Glomerular endothelial cell (primary cell): ENCODE measurements around the gene THBS1. TPM values are rescaled to one million over a fixed set of nuclear protein-coding genes. Genes with fewer than 3 reads are reported as not detected.

Experiments
- DNase-seq: peaks from one replicate; pipeline ENCODE4 v3.0.0-alpha.2; 2011; ENCODE audit warnings: low read depth, low spot score; ENCODE audit errors: extremely low read depth
- total RNA-seq: library from RNA; depleted of rRNA; stranded (reverse); fragments of >200 nt; gene quantifications from 2 replicates; pipeline ENCODE4 v1.2.3, GENCODE V29; 2015

THBS1 gene
- 2,289 and 4,309 TPM in 2 replicates for total RNA-seq

- peak; percentile 42 for DNase-seq
Observed at GRCh38 chr15:39580485-39581241, at the start of gene THBS1. THBS1 (plus strand) TSS chr15:39581079; CDS start chr15:39581858, 779 bp downstream.

GRCh38 chr15:39534996-39535395, 45.9 kb upstream of the THBS1 start:
- no peak for DNase-seq

- no peak for DNase-seq
Observed at GRCh38 chr15:39535466-39535865, 45.4 kb upstream of the THBS1 start.

- DNase-seq, result no peak
Observed at GRCh38 chr15:39538936-39539335, 41.9 kb upstream of the THBS1 start.

GRCh38 chr15:39539466-39539865, 41.4 kb upstream of the THBS1 start:
- DNase-seq, result no peak

- no peak for DNase-seq
Observed at GRCh38 chr15:39539973-39540558, 40.8 kb upstream of the THBS1 start.

GRCh38 chr15:39542385-39543065, 38.4 kb upstream of the THBS1 start:
- DNase-seq, result no peak

GRCh38 chr15:39543651-39544050, 37.2 kb upstream of the THBS1 start:
- DNase-seq, result no peak

GRCh38 chr15:39546842-39547241, 34.0 kb upstream of the THBS1 start:
- no peak for DNase-seq

- no peak for DNase-seq
Observed at GRCh38 chr15:39548561-39548960, 32.3 kb upstream of the THBS1 start.

GRCh38 chr15:39549912-39550311, 31.0 kb upstream of the THBS1 start:
- DNase-seq, result no peak

- no peak for DNase-seq
Observed at GRCh38 chr15:39551476-39551875, 29.4 kb upstream of the THBS1 start.

GRCh38 chr15:39552556-39552955, 28.3 kb upstream of the THBS1 start:
- no peak for DNase-seq

- DNase-seq, result no peak
Observed at GRCh38 chr15:39553947-39554693, 26.8 kb upstream of the THBS1 start.

GRCh38 chr15:39554746-39555387, 26.0 kb upstream of the THBS1 start:
- no peak for DNase-seq

- DNase-seq, result no peak
Observed at GRCh38 chr15:39555885-39556284, 25.0 kb upstream of the THBS1 start.

GRCh38 chr15:39556461-39556860, 24.4 kb upstream of the THBS1 start:
- DNase-seq, result no peak

GRCh38 chr15:39558421-39558820, 22.5 kb upstream of the THBS1 start:
- DNase-seq, result no peak

- no peak for DNase-seq
Observed at GRCh38 chr15:39564972-39565665, 15.8 kb upstream of the THBS1 start.

- no peak for DNase-seq
Observed at GRCh38 chr15:39565851-39566250, 15.0 kb upstream of the THBS1 start.
